SJCRH30 (cell line): ENCODE measurements around the gene TMTC2. TPM values are rescaled to one million over a fixed set of nuclear protein-coding genes. Genes with fewer than 3 reads are reported as not detected.

Source experiments
- DNase-seq, 2 experiments: peaks; one replicate each; pipeline ENCODE4 v3.0.0-alpha.2; 2015 to 2020
- H3K27ac ChIP-seq: fragments of 250-450 bp; sonication (Bioruptor Pico); 2 replicates; pipeline ENCODE4 v1.5.1; 2020; ENCODE audit warnings: mild to moderate bottlenecking, moderate library complexity
- H3K27me3 ChIP-seq: fragments of 250-450 bp; sonication (Bioruptor Pico); 2 replicates; pipeline ENCODE4 v1.5.1; 2020; ENCODE audit warnings: mild to moderate bottlenecking, moderate library complexity
- H3K36me3 ChIP-seq: fragments of 250-450 bp; sonication (Bioruptor Pico); 2 replicates; pipeline ENCODE4 v1.5.1; 2020; ENCODE audit warnings: mild to moderate bottlenecking, moderate library complexity
- H3K4me1 ChIP-seq: fragments of 250-450 bp; sonication (Bioruptor Pico); 2 replicates; pipeline ENCODE4 v1.5.1; 2020; ENCODE audit warnings: mild to moderate bottlenecking, moderate library complexity
- H3K4me3 ChIP-seq: fragments of 250-450 bp; sonication (Bioruptor Pico); 2 replicates; pipeline ENCODE4 v1.5.1; 2020; ENCODE audit warnings: mild to moderate bottlenecking, moderate library complexity
- H3K9me3 ChIP-seq: fragments of 250-450 bp; sonication (Bioruptor Pico); replicated peaks from 2 replicates; pipeline ENCODE4 v1.5.1; 2020; ENCODE audit warnings: mild to moderate bottlenecking, moderate library complexity
- total RNA-seq: library from RNA; depleted of rRNA; stranded (reverse); fragments of >200 nt; shearing (Covaris generic); gene quantifications from 2 replicates; pipeline ENCODE4 v1.2.3, GENCODE V29; 2014

Gene TMTC2
- total RNA-seq, 1 experiment from 2014 or later: 6.5 TPM

DNA sequence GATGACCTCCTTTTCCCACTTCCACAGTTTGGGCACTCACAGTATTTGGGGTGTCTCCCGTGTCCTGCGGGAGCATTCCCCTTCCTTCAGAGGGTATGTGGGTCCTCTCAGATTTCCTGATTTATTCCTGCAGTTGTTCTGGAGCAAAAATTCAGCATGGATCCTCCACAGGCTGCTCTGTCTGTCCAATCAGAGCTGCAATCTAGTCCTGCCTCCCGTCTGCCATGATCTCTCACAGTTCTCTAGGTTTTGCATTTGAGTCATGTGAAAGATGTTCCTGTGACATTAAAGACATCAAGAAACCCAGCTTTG, 435.9 kb downstream of the TMTC2 start:
- Histone ChIP-seq H3K36me3 (no peaks in the 10 kb centered on the region), H3K9me3 (no peaks in the 10 kb centered on the region), H3K4me3 (no peak overlapping the region), H3K27me3 (no peaks in the 10 kb centered on the region), H3K4me1 (no peaks in the 10 kb centered on the region), H3K27ac (no peak overlapping the region)
- DNase-seq: no peak

DNA sequence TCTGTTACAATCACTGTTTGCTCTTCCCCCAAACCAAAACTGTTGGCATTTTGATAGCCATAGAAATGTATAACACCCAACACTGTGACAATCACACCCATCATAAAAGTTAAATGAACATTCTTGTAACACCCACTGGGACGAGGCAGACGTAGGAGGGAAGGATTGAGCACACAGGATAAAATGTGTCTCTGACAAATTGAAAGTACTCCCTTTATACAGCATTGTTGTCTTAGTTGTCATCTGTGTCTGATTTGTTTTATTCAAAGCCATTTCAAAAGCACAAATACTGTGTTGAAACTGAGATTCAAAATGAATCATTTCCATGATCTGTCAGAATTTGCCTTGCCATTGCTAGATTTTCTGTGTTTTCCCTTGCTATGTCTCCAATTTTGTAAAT, 436.3 kb downstream of the TMTC2 start:
- Histone ChIP-seq H3K4me1 (no peaks in the 10 kb centered on the region), H3K27me3 (no peaks in the 10 kb centered on the region), H3K27ac (no peak overlapping the region), H3K9me3 (no peaks in the 10 kb centered on the region), H3K36me3 (no peaks in the 10 kb centered on the region), H3K4me3 (no peak overlapping the region)
- DNase-seq: no peak

DNA sequence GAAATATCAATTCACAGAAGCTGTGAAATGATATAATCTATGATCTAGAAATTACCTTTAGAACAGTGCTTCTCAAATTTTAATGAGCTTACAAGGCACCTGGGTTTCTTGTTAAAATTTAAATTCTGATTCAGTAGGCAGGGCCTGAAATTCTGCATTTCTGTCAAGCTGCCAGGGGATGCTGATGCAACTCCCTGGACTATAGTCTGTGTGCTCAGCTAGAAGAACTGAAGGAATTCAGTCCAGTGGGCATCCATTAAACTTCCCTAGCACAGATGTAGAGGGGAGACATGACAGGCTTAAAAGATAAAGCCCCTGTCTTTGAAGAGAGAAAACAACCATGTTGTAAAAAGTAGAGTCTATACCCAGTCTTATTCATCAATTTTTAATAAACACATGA, 441.8 kb downstream of the TMTC2 start:
- H3K9me3 ChIP-seq: no peaks in the 10 kb centered on the region
- H3K36me3 ChIP-seq: no peaks in the 10 kb centered on the region

DNA sequence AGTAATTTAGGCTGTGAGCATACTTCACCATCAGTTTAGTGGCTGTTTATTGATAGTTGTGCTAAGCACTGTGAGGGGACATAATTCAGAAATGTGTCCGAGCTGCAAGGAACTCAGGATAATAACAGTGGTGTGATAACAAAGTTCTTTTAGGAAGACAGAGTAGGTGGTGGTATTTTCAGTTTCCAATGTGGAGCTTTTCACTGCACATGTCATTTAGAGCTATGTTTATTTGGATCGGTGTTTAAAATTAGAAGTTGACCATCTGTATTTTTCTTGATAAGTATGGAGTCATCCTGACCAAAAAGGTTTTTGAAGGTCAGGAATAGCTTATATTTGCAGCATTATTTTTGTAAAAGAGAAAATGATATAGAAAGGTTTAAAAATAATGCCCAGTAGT, 443.5 kb downstream of the TMTC2 start:
- no peaks in the 10 kb centered on the region for H3K36me3 ChIP-seq
- no peaks in the 10 kb centered on the region for H3K27me3 ChIP-seq
- H3K9me3 ChIP-seq: no peaks in the 10 kb centered on the region
- H3K4me1 ChIP-seq: no peaks in the 10 kb centered on the region
- H3K27ac ChIP-seq: no peak overlapping the region
- no peak overlapping the region for H3K4me3 ChIP-seq
- DNase-seq: no peak

More for the DNA sequence above, 441.8 kb downstream of the TMTC2 start:
- Histone ChIP-seq H3K4me3 (no peak overlapping the region), H3K27ac (no peak overlapping the region), H3K27me3 (no peaks in the 10 kb centered on the region), H3K4me1 (no peaks in the 10 kb centered on the region)
- DNase-seq: no peak

DNA sequence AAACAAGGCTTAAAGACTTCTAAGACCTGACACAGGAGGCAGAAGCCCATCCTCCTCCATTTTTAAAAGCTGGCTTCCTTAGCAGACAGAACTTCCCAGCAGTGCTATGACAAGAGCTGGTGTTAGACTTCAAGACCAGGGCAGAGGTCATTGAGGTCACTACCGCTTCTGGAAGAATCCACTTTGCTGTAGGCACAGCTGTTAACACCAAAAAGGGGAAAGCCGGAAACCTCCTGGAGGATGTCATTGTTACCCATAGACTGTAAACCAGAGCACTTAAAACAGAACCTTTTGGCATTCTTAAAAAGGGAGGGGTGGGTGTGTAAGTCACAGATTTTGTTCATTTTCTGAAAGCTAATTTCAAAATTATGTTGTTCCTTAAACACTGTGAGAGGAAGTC, 445.7 kb downstream of the TMTC2 start:
- H3K9me3 ChIP-seq: no peaks in the 10 kb centered on the region

DNA sequence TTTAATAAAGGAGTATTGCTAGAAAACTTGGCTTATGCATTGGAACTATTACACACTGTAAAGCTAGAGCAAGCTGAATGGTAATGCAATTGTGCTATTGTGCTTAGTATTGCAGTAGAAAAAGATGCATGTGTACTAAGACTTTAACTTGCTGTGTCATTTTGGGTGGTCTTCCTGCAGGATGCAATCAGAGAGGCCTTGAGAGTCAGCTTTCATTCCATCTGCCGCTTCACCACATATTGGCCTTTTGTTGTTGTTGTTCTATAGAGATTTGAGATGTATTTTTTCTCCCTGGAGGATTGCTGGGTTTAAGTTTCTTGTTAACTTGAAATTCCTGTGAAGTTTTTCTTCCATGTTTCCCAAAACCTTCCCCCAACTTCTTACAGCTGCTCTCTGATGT, 449.7 kb downstream of the TMTC2 start:
- Histone ChIP-seq H3K27me3 (no peaks in the 10 kb centered on the region), H3K9me3 (peaks cover 4% of the 10 kb centered on the region), H3K4me3 (no peak overlapping the region), H3K27ac (no peak overlapping the region), H3K4me1 (no peaks in the 10 kb centered on the region), H3K36me3 (no peaks in the 10 kb centered on the region)
- peak; percentile 56 to 79 for DNase-seq

More for the DNA sequence above, 445.7 kb downstream of the TMTC2 start:
- no peak overlapping the region for H3K27ac ChIP-seq
- H3K4me3 ChIP-seq: no peak overlapping the region
- no peaks in the 10 kb centered on the region for H3K4me1 ChIP-seq
- no peak for DNase-seq
- no peaks in the 10 kb centered on the region for H3K27me3 ChIP-seq
- H3K36me3 ChIP-seq: no peaks in the 10 kb centered on the region

DNA sequence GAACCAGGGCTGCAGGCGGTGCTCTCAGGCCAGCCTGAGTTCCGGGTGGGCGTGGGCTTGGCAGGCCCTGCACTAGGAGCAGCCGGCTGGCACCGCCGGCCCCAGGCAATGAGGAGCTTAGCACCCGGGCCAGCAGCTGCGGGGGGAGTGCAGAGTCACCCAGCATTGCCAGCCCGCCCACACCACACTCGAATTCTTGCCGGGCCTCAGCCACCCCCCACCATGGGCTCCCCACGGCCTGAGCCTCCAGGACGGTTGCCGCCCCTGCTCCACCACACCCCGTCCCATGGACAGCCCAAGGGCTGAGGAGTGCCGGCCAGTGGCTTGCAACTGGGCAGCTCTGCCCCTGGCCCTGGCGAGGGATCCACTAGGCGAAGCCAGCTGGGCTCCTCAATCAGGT, 453.4 kb downstream of the TMTC2 start:
- H3K27me3 ChIP-seq: no peaks in the 10 kb centered on the region
- H3K4me1 ChIP-seq: no peaks in the 10 kb centered on the region

DNA sequence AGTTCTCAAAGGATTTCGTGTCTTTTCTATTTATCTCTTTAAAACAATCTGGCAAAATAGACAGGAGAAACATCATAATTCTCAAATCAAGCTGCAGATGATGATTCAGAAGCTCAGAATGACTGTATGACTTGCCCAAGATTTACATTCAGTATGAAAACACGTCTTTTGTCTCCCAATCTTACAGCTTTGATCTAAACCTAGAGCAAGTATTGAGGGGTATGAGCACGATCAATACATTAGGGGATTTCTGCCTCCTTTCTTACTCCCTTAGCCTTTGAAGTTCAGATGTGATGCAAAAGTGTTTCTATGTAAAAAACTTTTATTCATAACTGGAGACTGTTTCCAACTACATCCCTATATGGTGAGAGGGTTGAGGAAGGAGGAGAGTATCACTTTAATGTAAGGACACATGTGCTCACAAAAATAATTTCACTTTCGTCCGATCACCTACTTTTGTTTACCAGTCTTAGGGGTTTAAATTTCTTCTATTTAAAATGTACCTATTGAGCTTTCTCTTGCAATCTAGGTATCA, 454.8 kb downstream of the TMTC2 start:
- Histone ChIP-seq H3K36me3 (no peaks in the 10 kb centered on the region), H3K4me1 (no peaks in the 10 kb centered on the region), H3K4me3 (no peak overlapping the region), H3K9me3 (peaks cover 4% of the 10 kb centered on the region), H3K27ac (no peak overlapping the region), H3K27me3 (no peaks in the 10 kb centered on the region)
- DNase-seq: no peak

More for the DNA sequence above, 453.4 kb downstream of the TMTC2 start:
- no peak for DNase-seq
- H3K36me3 ChIP-seq: no peaks in the 10 kb centered on the region
- H3K27ac ChIP-seq: no peak overlapping the region
- peaks cover 4% of the 10 kb centered on the region for H3K9me3 ChIP-seq
- H3K4me3 ChIP-seq: no peak overlapping the region

DNA sequence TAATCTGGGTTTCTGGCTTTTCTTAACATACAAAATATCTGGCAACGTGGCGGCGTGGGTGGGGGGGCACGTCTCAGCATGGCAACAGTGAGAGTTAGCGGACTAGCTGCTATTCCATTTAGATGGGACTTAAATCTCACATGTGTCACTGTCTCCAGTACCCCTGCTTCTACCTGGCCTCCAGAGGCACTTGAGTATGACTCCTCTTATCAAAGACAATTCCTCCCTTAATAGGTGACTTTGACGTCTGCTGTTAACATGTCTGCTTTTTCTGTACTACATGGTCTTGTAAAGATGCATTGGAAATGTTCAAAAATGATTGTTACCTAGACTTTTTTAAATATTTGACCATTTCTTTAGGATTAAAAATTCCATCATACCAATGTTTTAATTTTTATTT, 456.2 kb downstream of the TMTC2 start:
- peaks cover 4% of the 10 kb centered on the region for H3K9me3 ChIP-seq
- H3K4me3 ChIP-seq: no peak overlapping the region
- DNase-seq: no peak
- H3K36me3 ChIP-seq: no peaks in the 10 kb centered on the region
- no peak overlapping the region for H3K27ac ChIP-seq
- H3K4me1 ChIP-seq: no peaks in the 10 kb centered on the region
- no peaks in the 10 kb centered on the region for H3K27me3 ChIP-seq

DNA sequence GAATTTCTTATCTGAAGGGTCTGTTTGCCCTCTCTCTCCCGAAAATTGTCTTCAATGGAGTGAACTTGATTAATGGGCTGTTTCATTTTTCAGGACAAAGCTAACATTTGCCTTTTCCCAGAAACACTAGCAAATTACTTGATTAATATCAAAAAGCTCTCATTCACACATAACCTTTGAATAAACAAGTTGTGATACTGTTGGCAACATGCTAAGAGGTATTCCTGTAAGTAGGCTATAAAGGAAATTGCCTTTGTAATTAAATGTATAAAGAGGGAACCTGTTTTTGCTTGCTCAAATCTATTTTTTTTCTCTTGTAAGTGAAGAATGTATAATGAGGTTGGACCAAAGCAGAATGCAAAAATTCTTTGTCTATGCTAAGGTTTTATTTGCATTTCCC, 457.2 kb downstream of the TMTC2 start:
- Histone ChIP-seq H3K27ac (no peak overlapping the region), H3K4me1 (no peaks in the 10 kb centered on the region), H3K9me3 (peaks cover 4% of the 10 kb centered on the region), H3K36me3 (no peaks in the 10 kb centered on the region), H3K4me3 (no peak overlapping the region), H3K27me3 (no peaks in the 10 kb centered on the region)
- DNase-seq: no peak

DNA sequence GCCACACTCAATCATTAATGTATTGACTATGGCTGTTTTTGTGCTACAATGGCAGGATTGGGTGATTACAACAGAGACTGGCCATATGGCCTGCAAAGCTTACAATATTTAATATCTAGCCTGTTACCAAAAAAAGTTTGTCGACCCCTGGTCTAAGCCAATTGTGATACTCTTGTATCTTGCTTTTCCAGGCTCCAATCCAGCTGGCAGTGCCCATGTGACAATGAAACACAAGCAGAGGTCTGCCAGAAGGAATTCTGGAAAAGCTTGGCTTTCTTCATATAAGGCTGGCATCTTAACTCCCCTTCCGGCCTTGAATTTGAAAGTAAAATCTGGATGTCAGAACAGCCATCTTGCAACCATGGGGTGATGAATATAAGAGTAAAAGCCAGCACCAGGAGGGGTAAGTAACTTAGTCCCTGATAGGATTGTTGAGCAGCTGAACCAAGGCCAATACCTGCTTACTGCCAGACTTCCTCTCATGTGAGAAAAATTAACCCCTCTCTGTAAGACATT, 458.7 kb downstream of the TMTC2 start:
- Histone ChIP-seq H3K27me3 (no peaks in the 10 kb centered on the region), H3K4me1 (no peaks in the 10 kb centered on the region), H3K36me3 (no peaks in the 10 kb centered on the region), H3K27ac (no peak overlapping the region), H3K9me3 (no peaks in the 10 kb centered on the region), H3K4me3 (no peak overlapping the region)
- DNase-seq: no peak

DNA sequence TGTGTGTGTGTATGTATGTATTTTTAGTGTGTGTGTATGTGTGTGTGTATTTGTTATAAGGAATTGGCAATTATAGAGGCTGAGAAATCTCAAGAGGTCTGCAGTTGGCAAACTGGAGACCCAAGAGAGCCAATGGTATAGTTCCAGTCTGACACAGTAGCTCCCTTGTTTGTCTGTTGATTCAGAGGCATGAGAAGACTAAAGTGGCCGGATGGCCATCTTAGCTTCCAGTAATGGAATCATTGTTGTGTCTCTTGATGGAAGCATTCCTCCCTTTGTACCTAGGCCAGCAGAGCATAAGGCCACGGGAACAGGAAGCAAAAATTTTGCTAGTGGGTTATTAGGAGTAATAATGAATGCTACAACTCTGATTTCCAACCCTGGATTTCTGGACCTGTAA, 460.6 kb downstream of the TMTC2 start:
- Histone ChIP-seq H3K4me1 (no peaks in the 10 kb centered on the region), H3K36me3 (no peaks in the 10 kb centered on the region), H3K27ac (no peak overlapping the region), H3K27me3 (no peaks in the 10 kb centered on the region), H3K9me3 (no peaks in the 10 kb centered on the region), H3K4me3 (no peak overlapping the region)
- DNase-seq: no peak

DNA sequence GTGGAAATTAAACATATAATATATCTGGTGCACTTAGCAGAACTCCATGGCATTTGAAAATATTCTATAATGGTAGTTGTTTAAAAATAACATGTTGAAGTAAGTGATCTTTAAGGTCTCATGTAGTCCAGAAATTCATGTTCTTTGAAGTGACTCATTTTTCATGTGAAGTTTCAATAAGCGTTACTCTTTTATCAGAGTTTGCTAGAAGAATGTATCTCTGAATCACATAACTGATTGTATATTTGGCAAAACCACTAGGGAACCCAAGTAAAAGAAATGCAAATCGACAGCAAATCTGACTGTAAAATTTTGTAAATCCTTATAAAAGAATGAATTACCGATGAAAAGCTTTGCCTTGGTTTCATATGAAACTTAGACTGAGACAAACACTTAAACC, 463.3 kb downstream of the TMTC2 start:
- no peaks in the 10 kb centered on the region for H3K36me3 ChIP-seq
- no peak overlapping the region for H3K4me3 ChIP-seq
- H3K9me3 ChIP-seq: no peaks in the 10 kb centered on the region
- DNase-seq: no peak
- H3K4me1 ChIP-seq: no peaks in the 10 kb centered on the region
- H3K27ac ChIP-seq: no peak overlapping the region
- no peaks in the 10 kb centered on the region for H3K27me3 ChIP-seq

DNA sequence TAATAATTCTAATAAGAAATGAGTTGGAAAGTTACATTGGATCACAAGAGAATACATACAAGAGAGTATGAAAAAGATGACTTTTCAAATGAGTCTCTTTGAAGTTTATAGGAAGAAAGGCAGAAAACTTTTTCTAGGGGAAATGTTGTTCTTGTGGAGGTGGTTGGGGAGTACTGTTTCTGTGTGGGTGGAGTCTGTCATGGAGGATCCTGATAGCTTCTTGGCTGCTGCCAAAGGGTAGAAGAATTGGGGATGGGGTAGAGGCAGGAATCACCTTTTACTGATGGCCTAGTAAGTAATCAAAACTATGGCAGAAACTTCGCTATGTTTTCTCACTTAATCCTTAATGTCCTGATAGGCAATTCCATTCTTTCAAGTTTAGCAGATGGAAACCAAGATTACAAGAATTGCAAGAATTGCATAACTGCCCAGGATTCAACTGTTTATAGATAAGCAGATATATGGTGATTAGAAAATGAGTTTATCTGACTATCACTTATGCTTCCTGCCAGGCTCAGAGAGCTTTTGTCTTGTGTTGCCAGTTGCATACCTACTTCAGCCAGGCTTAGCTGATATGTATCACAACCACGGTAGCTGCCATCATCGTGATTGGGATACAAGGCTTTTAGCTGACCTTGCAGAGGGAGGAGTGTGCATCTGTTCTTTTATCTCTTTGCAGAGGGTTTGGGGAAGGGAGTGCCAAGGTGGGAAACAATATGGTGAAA, 463.9 kb downstream of the TMTC2 start:
- Histone ChIP-seq H3K27ac (no peak overlapping the region), H3K36me3 (no peaks in the 10 kb centered on the region), H3K9me3 (no peaks in the 10 kb centered on the region), H3K4me1 (no peaks in the 10 kb centered on the region), H3K27me3 (no peaks in the 10 kb centered on the region), H3K4me3 (no peak overlapping the region)
- DNase-seq: no peak

DNA sequence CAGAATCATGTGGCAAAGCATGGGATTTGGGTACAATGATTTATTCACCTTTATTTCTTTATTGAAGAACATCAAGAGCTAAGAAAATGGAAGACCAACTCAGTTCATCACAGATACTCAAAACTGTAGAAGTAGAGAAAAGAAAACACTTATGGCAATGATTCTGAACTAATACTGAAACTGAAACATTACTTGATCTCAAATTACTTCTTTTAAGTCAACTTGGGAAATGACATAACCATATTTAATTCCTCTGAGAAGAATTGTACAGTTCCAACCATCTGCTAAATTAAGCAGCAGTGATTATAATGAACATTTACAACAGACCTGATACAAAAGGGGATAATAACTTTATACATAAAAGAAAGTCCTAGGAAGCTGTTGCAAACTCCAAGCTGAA, 466.5 kb downstream of the TMTC2 start:
- H3K27ac ChIP-seq: no peak overlapping the region
- H3K9me3 ChIP-seq: no peaks in the 10 kb centered on the region
- no peaks in the 10 kb centered on the region for H3K4me1 ChIP-seq
- H3K36me3 ChIP-seq: no peaks in the 10 kb centered on the region
- H3K27me3 ChIP-seq: no peaks in the 10 kb centered on the region
- DNase-seq: no peak
- H3K4me3 ChIP-seq: no peak overlapping the region

DNA sequence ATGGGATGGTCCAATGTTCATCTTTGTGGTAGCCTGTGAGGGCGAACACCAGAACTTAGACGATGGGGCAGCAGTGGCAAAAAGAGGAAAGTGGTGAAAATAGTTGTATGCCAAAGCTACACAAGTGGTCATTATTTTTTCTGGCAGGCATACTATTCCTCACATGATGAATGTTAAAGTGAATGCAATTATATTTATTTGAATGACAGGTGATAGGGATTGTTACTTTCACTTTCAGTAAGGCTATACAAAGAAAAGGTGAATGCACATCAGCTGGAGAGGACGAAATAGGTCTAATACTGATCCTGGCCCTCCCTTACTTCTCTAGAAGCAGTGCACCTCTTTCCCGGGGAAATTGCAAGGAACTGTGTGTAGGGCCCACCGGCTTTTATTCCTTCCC, 470.1 kb downstream of the TMTC2 start:
- Histone ChIP-seq H3K27me3 (no peaks in the 10 kb centered on the region), H3K9me3 (no peaks in the 10 kb centered on the region), H3K36me3 (no peaks in the 10 kb centered on the region), H3K4me1 (no peaks in the 10 kb centered on the region), H3K4me3 (no peak overlapping the region), H3K27ac (no peak overlapping the region)
- DNase-seq: no peak
